Left lung (tissue), 10 donors: ENCODE data around the gene EHD3. TPM values are rescaled to one million over a fixed set of nuclear protein-coding genes. Genes with fewer than 3 reads are reported as not detected.

ENCODE experiments used
- ATAC-seq: fragments of 200-7000 bp; cut with Tn5 transposase; one replicate; pipeline ENCODE4 v1.9.1; 2020; ENCODE audit warnings: moderate library complexity
- DNase-seq, 4 donors: peaks; one replicate each; pipeline ENCODE4 v3.0.0-alpha.2; 2013 to 2020
- H3K27ac ChIP-seq, 2 donors: fragments of 200-600 bp; sonication (generic) in 1 of 2; one replicate each; pipeline versions ENCODE4 v1.5.0 to v1.8.0; 2020 to 2021
- H3K27me3 ChIP-seq, 2 donors: fragments of 200-600 bp; sonication (generic) in 1 of 2; one replicate each; pipeline versions ENCODE4 v1.5.0 to v1.8.0; 2020 to 2021
- H3K36me3 ChIP-seq, 2 donors: fragments of 200-600 bp; sonication (generic) in 1 of 2; one replicate each; pipeline versions ENCODE4 v1.5.0 to v1.8.0; 2020 to 2021
- H3K4me1 ChIP-seq, 2 donors: fragments of 200-600 bp; one replicate each; pipeline ENCODE4 v1.8.0; 2021
- H3K4me3 ChIP-seq, 2 donors: fragments of 200-600 bp; sonication (generic) in 1 of 2; one replicate each; pipeline versions ENCODE4 v1.5.0 to v1.8.0; 2020 to 2021; ENCODE audit warnings: mild to moderate bottlenecking in 1 of 2
- H3K9me3 ChIP-seq, 2 donors: fragments of 200-600 bp; sonication (generic) in 1 of 2; one replicate each; pipeline versions ENCODE4 v1.5.0 to v1.8.0; 2020 to 2021
- intact Hi-C, 2 donors: fragments of 100-400 bp; cut with DNase I; formaldehyde crosslinking; loops; one replicate each; pipeline versions ENCODE4 v1.11.2 to v1.14.2; 2022
- polyA plus RNA-seq, 6 donors: library from polyadenylated mRNA; unstranded; fragments of 120-200 nt; gene quantifications; one replicate each; pipeline ENCODE4 v1.2.1, GENCODE V29; 2013; ENCODE audit not compliant: insufficient read length in 6 of 6
- total RNA-seq, 2 donors: library from RNA; stranded (reverse); fragmentation: NEBNext Ultra II Directional; extraction: Animal tissue kit (Norgen Biotek cat#: 25700); gene quantifications; one replicate each; pipeline ENCODE4 v1.2.1, GENCODE V29; 2021
- TF ChIP-seq, protein P1 (sequence below), 2 donors: fragments of 200-600 bp; sonication (generic) in 1 of 2; IDR thresholded peaks; one replicate each; pipeline versions ENCODE4 v1.5.0 to v1.8.0; 2021; ENCODE audit warnings: antibody characterized with exemption in 2 of 2
- donor health status: DM: no; HTN: yes; CAD: no.
- donor health status: DM: no; HTN: no; CAD: no.

The EHD3 gene
- total and polyA plus RNA-seq, 8 donors: 6.8 to 12.1 (median 8.9) TPM

DNA sequence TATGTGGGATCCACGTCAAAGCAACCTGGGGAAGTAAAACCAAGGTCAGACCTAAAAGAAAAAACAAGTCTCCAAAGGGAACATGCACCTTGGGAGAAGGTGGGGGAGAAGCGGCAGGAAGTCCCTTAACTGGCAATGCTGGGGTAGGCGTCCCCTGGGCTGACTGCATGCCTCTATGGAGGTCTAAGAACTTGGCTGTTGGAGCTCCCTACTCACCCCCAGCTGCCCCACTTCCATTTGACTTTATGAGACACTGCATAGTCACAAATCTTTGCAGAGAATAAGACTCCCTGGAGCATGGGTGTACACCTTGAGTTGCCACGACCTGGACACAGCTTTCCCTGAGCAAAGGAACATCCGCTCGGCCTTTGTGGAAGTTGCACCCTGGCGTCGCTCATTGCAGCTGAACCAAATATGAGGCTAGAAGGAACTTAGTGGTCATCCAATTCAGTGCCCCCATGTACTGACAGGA is 19.5 kb upstream of the EHD3 start:
- no peak for DNase-seq
- no peak overlapping the region for H3K27ac ChIP-seq
- H3K4me3 ChIP-seq: no peak overlapping the region
- no peaks in the 10 kb centered on the region for H3K27me3 ChIP-seq
- H3K36me3 ChIP-seq: no peaks in the 10 kb centered on the region
- H3K9me3 ChIP-seq: no peaks in the 10 kb centered on the region
- no peak for ATAC-seq
- no peaks in the 10 kb centered on the region for H3K4me1 ChIP-seq
- intact Hi-C loops: no loop called here
- TF ChIP-seq, protein P1, sequence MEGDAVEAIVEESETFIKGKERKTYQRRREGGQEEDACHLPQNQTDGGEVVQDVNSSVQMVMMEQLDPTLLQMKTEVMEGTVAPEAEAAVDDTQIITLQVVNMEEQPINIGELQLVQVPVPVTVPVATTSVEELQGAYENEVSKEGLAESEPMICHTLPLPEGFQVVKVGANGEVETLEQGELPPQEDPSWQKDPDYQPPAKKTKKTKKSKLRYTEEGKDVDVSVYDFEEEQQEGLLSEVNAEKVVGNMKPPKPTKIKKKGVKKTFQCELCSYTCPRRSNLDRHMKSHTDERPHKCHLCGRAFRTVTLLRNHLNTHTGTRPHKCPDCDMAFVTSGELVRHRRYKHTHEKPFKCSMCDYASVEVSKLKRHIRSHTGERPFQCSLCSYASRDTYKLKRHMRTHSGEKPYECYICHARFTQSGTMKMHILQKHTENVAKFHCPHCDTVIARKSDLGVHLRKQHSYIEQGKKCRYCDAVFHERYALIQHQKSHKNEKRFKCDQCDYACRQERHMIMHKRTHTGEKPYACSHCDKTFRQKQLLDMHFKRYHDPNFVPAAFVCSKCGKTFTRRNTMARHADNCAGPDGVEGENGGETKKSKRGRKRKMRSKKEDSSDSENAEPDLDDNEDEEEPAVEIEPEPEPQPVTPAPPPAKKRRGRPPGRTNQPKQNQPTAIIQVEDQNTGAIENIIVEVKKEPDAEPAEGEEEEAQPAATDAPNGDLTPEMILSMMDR (IDR thresholded peaks at IDR 0.05): no peak

DNA sequence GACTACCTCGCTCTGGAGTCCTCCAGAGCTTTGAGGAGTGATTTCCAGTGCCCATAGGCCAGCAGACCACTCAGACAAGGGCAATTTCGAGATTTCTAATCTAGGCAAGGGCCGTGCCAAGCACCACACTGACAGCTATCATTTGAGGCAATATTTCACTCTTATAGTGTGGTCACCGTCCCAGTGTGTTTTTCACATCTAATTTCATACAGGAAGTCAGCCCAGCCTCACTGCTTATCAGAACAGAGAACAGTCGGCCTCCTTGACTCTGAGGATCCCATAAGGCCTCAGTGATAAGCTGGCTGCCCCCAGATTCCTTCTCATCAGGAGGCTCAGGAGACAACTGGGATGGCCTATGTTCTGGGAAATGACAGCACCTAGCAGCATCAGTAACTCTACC is 17.2 kb upstream of the EHD3 start:
- DNase-seq: no peak
- H3K4me1 ChIP-seq: peaks cover 0 to 4% of the 10 kb centered on the region in 2 donors
- H3K27me3 ChIP-seq: no peaks in the 10 kb centered on the region
- H3K27ac ChIP-seq: no peak overlapping the region
- no peak overlapping the region for H3K4me3 ChIP-seq
- TF ChIP-seq, protein P1 (IDR thresholded peaks at IDR 0.05): no peak
- H3K9me3 ChIP-seq: no peaks in the 10 kb centered on the region
- ATAC-seq: no peak
- intact Hi-C loops: no loop called here
- H3K36me3 ChIP-seq: no peaks in the 10 kb centered on the region

DNA sequence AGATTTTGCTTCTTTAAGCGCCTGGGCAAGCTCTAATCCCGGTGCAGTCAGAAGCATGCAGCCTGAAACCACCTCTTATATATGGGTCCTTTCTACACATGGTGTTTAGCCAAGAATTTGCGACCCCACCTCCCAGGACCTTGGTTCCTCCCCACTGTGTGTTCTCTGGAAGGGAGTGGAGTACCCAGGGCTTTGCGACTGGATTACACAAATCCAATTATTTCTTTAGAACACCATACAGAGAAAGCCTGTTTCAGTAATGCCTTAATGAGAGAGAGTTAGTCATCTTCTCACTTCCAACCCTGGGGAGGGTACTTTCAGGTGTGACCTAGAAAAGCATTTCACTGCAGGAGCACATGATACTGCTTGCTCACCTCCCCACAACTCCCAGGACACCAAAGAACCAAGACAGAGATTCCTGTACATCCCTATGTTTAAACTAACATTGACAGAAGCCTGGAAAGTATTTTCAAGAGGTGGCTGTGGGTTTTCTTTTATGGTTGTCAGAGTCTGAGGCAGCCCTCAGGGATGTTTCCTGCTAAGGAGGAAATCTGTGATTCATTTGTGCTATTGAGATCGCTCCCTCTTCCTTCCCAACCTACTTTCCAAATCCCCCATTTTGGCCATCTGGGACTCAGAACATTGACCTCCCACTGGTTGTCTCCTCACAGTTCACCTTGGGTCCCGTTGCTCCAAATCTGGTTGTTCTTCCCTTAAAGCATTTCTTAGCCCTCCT is 16.3 kb upstream of the EHD3 start, which contains the start of gene CAPN14:
CAPN14 (minus strand) TSS at position 51 of the 736 bp plus-strand sequence. CDS start 12,068 bp downstream, outside the sequence.
- intact Hi-C loops: no loop called here
- DNase-seq: no peak

DNA sequence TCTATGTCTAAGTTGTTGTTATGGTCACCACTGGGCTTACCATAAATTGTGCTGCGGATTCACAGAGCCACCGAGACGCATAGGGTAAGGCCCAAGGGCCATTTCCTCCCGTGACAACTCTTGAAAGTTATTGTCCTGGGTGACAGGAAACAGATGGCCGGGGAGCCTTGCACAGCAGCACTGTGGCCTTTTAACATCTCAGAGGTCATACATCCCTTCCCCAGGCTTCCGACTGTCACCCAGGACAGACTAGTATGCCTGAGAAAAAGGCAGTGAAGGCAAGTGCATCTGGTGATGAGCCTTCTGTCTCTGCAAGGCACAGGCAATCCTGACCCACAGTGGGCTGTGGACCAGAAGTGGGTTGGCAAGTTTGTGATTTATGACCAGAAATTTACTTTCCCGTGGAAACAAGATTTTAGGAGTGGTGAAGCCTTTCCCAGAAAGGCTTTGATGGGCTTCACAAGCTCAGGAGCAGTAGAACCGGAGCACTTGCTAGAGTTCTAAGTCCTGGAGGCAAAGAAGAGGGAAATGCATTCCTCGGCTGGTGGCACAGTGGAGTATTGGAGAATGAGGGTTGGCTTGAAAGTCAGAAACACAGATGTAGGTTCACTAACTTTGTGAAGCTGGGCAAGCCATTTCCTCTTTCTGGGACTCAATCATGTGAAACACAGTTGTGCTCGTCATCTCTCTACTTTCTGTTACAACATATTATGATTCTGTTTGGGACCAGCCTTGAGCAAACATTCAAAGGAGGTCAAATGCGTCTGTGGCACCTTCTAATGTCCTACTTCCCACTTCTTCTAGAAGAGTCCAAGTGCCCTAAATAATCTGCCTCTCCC is 14.6 kb upstream of the EHD3 start:
- H3K9me3 ChIP-seq: no peaks in the 10 kb centered on the region
- no peaks in the 10 kb centered on the region for H3K27me3 ChIP-seq
- no peak for DNase-seq
- ATAC-seq: peak; percentile 88
- H3K36me3 ChIP-seq: no peaks in the 10 kb centered on the region
- H3K27ac ChIP-seq: no peak overlapping the region
- intact Hi-C loops: no loop called here
- TF ChIP-seq, protein P1 (IDR thresholded peaks at IDR 0.05): no peak
- H3K4me3 ChIP-seq: no peak overlapping the region
- H3K4me1 ChIP-seq: peaks cover 0 to 4% of the 10 kb centered on the region in 2 donors

More for the DNA sequence above, 16.3 kb upstream of the EHD3 start, which contains the start of gene CAPN14:
- TF ChIP-seq, protein P1 (IDR thresholded peaks at IDR 0.05): no peak
- Histone ChIP-seq H3K27me3 (no peaks in the 10 kb centered on the region), H3K4me3 (no peak within 1 kb of the TSS), H3K4me1 (peaks cover 0 to 4% of the 10 kb centered on the region in 2 donors), H3K27ac (no peak within 1 kb of the TSS), H3K36me3 (no peaks in the 10 kb centered on the region), H3K9me3 (no peaks in the 10 kb centered on the region)
- ATAC-seq: no peak

DNA sequence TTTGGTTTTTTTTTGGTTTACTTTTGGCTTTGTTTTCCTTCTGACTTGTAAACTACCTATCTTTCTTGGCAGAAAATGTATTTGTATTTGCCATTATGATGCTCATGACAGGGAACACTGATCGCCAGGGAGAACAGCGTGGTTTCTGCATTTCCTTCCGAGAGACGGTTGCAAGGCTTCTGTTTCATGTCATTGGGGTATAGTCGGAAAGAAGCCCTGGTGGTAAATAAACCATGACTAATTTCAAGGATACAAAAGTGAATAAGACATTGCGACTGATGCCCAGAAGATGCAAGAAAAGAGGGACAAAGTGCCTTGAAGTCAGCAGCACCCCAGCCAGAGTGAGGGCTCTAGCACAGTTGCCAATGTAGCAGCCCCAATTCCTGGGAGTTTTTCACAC is 12.4 kb upstream of the EHD3 start:
- Histone ChIP-seq H3K4me3 (no peak overlapping the region), H3K9me3 (no peaks in the 10 kb centered on the region), H3K27ac (no peak overlapping the region), H3K36me3 (no peaks in the 10 kb centered on the region), H3K4me1 (peaks cover 0 to 4% of the 10 kb centered on the region in 2 donors), H3K27me3 (no peaks in the 10 kb centered on the region)
- ATAC-seq (no peak), DNase-seq (no peak)
- intact Hi-C loops: no loop called here
- TF ChIP-seq, protein P1 (IDR thresholded peaks at IDR 0.05): no peak
